GM18909 (cell line): ENCODE results near the gene IGF2BP2.

Source experiments
- ATAC-seq: cut with Tn5 transposase; IDR thresholded peaks from one replicate; pipeline ENCODE4 v1.9.1; 2021; ENCODE audit warnings: mild to moderate bottlenecking; ENCODE audit not compliant: unreplicated experiment, poor library complexity

The IGF2BP2 gene

GRCh38 chr3:185623939-185624665 is 200.7 kb downstream of the IGF2BP2 start:
- no peak for ATAC-seq

GRCh38 chr3:185613016-185613415 is 211.8 kb downstream of the IGF2BP2 start:
- ATAC-seq = no peak

GRCh38 chr3:185606196-185606595 is 218.6 kb downstream of the IGF2BP2 start:
- ATAC-seq = no peak

GRCh38 chr3:185605566-185605965 is 219.3 kb downstream of the IGF2BP2 start:
- ATAC-seq = no peak

GRCh38 chr3:185595526-185595925 is 229.3 kb downstream of the IGF2BP2 start:
- ATAC-seq = no peak

GRCh38 chr3:185594073-185594472 is 230.8 kb downstream of the IGF2BP2 start:
- ATAC-seq = no peak
